Measurements from ENCODE around the gene GPC4. TPM values are rescaled to one million over a fixed set of nuclear protein-coding genes. Genes with fewer than 3 reads are reported as not detected.

The GPC4 gene
- total RNA-seq, 4 donors from 2014 or later: 7.4 to 11.0 (median 9.0) TPM

DNA sequence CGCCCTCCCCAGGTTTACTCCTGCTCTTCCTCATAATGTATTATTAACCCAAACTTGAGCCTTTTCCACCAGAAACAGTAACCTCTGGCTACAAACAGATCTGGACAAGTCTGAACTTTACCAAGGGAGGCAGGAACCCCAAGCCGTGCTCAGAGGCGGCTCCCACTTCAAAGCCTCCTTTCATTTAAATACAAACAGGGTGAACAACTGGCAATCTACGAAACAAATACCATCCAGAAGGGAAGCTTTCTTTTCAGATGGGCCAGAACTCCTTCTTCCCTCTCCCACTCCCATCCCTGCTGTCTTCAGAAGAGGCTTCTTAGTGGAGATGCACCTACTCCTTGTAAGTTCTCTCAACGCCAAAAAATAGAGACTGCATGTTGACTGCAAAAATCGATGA, 2.1 kb upstream of the GPC4 start:
- DNase-seq: no peak
- TF ChIP-seq, protein P1, sequence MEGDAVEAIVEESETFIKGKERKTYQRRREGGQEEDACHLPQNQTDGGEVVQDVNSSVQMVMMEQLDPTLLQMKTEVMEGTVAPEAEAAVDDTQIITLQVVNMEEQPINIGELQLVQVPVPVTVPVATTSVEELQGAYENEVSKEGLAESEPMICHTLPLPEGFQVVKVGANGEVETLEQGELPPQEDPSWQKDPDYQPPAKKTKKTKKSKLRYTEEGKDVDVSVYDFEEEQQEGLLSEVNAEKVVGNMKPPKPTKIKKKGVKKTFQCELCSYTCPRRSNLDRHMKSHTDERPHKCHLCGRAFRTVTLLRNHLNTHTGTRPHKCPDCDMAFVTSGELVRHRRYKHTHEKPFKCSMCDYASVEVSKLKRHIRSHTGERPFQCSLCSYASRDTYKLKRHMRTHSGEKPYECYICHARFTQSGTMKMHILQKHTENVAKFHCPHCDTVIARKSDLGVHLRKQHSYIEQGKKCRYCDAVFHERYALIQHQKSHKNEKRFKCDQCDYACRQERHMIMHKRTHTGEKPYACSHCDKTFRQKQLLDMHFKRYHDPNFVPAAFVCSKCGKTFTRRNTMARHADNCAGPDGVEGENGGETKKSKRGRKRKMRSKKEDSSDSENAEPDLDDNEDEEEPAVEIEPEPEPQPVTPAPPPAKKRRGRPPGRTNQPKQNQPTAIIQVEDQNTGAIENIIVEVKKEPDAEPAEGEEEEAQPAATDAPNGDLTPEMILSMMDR (IDR thresholded peaks at IDR 0.05): no peak
- TF ChIP-seq POLR2A (IDR thresholded peaks at IDR 0.05): no peak
- H3K27me3 ChIP-seq: no peaks in the 10 kb centered on the region

DNA sequence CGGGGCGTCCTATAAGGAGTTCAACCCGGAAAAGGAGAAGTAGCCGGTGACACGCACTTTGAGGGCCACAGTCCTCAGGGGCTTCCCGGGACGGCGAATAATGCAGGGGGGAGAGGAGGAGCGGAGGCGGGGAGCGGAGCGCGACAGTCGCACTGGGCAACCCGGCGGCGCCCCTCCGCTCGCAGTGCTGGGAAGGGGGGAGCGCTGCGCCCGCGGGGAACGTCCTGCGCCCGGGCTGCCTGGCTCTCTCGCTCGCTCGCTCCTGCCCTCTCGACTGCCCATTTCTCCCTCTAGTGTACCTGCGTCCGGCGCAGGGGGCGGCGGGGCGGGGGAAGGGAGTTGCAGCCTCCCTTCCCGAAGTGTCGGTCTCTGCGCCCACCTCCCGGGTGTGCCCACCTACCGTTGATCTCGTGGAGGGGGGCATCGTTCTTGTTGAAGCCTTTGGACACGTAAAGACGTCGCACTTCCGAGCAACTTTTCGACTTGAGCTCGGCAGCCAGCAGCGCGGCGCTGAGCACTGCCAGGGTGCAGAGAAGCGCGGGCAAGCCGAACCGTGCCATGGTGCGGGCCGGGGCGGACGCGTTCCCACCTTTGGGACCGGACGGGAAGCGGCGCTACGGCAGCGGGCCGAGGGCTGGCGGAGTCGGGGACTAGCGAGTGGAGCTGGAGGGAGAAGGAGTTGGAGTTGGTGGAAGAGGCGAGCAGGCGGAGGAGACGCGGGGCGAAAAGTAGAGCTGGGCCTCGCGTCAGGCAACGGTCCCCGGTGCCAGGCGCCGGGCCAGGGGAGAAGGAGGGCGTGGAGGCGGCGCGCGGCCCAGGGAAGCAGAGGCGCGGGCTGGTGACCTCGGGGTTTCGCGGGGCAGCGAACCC, 648 bp downstream of the GPC4 start:
- H3K4me1 ChIP-seq: no peaks in the 10 kb centered on the region
- H3K36me3 ChIP-seq: no peaks in the 10 kb centered on the region
- no peaks in the 10 kb centered on the region for H3K9me3 ChIP-seq
- no peak for TF ChIP-seq POLR2A (IDR thresholded peaks at IDR 0.05)
- TF ChIP-seq, protein P1 (IDR thresholded peaks at IDR 0.05): no peak
- H3K27ac ChIP-seq: peak overlapping the region; percentile 31 to 79 (median 54)
- peak overlapping the region; percentile 24 to 73 (median 50) for H3K4me3 ChIP-seq
- H3K27me3 ChIP-seq: no peaks in the 10 kb centered on the region
- DNase-seq: peak in 1 of 3 donors; percentile 51

More for the DNA sequence above, 2.1 kb upstream of the GPC4 start:
- Histone ChIP-seq H3K36me3 (no peaks in the 10 kb centered on the region), H3K9me3 (no peaks in the 10 kb centered on the region), H3K4me1 (no peaks in the 10 kb centered on the region), H3K27ac (no peak overlapping the region), H3K4me3 (no peak overlapping the region)

DNA sequence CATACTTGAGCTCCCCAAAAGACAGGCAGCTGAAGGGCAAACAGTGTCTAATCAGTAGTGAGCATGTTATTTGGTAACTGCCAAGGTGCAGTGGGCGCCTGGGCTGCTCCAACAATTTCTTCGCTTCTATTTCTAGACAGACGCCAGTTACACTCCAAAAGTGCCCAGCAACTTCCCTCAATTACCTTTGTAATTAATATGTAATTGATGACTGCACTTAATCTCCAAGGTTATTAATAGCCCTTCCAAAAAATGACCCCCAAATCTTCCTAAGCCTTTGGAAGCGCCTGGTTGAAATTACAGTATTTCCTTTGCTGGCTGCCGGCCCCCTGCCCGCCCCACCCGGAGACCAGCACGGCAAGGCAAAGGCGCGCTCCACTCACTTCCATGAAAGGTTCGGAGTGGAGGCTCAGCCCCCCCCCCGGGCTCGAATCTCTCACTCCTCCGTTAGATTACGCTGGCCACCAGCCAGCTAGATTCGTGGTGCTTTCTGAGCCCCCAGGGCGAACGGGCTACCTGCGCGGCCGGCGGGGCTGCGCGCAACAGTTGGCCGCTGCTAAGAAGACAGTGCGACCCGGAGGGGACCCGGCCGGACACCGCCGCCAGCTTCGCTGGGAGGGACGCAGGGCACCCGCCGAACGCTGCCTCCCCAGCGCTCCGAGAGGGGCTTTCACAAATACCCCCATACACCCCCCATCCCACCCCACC, 1.9 kb downstream of the GPC4 start:
- TF ChIP-seq, protein P1 (IDR thresholded peaks at IDR 0.05): no peak
- no peak for TF ChIP-seq POLR2A (IDR thresholded peaks at IDR 0.05)
- no peak for DNase-seq
- no peaks in the 10 kb centered on the region for H3K9me3 ChIP-seq
- no peaks in the 10 kb centered on the region for H3K36me3 ChIP-seq
- peak overlapping the region in 3 of 4 donors; percentile 38 to 73 (median 63) for H3K4me3 ChIP-seq
- H3K27me3 ChIP-seq: no peaks in the 10 kb centered on the region
- no peaks in the 10 kb centered on the region for H3K4me1 ChIP-seq
- H3K27ac ChIP-seq: peak overlapping the region in 2 of 4 donors; percentile 9 to 79

DNA sequence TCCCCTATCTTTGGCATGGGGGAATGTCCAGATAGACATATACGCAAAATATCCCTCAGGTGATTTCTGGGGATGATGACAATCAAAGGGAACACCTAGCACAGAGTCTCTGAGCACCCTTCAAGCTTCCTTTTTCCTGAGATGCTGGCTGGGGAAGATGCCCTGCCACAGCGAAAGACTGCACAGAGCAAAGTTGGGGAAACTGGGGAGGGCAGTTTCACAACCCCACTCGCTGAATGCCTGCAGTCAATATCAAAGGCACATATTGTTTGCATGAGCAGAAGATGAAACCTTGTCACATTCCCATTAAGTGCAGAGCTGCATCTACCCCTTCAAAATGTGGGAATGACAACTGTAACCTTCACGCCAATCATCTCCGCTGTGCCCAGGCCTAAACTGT, 2.6 kb downstream of the GPC4 start:
- H3K4me1 ChIP-seq: no peaks in the 10 kb centered on the region
- peak overlapping the region in 1 of 4 donors; percentile 79 for H3K27ac ChIP-seq
- peak overlapping the region in 1 of 4 donors; percentile 73 for H3K4me3 ChIP-seq
- no peaks in the 10 kb centered on the region for H3K9me3 ChIP-seq
- no peaks in the 10 kb centered on the region for H3K36me3 ChIP-seq
- H3K27me3 ChIP-seq: no peaks in the 10 kb centered on the region
- no peak for DNase-seq
- no peak for TF ChIP-seq POLR2A (IDR thresholded peaks at IDR 0.05)
- TF ChIP-seq, protein P1 (IDR thresholded peaks at IDR 0.05): no peak

DNA sequence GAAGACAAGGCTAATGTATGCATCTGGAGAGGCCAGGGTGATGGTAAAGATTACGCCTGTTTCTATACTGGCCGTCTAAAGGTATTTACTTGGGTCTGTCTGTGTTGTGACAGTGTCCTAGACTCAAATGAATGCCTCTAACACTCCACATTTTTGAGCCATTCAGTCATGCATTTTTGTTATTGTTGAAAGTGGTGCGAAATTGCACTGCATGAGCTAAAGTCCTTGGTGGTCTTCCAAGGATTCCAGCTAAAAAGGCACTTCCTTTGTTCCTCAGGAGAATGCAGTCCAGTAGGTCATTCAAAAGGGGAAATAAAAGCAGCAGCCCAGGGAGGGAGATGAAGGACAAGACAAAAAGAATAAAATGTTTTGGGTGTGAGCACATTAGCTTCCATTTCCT, 3.0 kb downstream of the GPC4 start:
- Histone ChIP-seq H3K4me3 (no peak overlapping the region), H3K36me3 (no peaks in the 10 kb centered on the region), H3K4me1 (no peaks in the 10 kb centered on the region), H3K27me3 (no peaks in the 10 kb centered on the region), H3K9me3 (no peaks in the 10 kb centered on the region), H3K27ac (no peak overlapping the region)
- no peak for TF ChIP-seq POLR2A (IDR thresholded peaks at IDR 0.05)
- TF ChIP-seq, protein P1 (IDR thresholded peaks at IDR 0.05): no peak
- no peak for DNase-seq

All from Peyer's patch (tissue), 4 donors.